Muscle of leg (tissue), 9 donors: ENCODE results near the gene ADIPOR1. TPM values are rescaled to one million over a fixed set of nuclear protein-coding genes. Genes with fewer than 3 reads are reported as not detected.

ENCODE experiments used
- polyA plus RNA-seq, 8 donors: library from polyadenylated mRNA; unstranded; fragments of 120-200 nt; gene quantifications; one replicate each; pipeline versions ENCODE4 v1.2.1 to v1.2.3, GENCODE V29; 2013; ENCODE audit warnings: inconsistent platforms in 1 of 8, low replicate concordance in 1 of 8; ENCODE audit not compliant: insufficient read length in 8 of 8, insufficient read depth in 1 of 8
- total RNA-seq: library from RNA; stranded (reverse); fragments of 120-200 nt; gene quantifications from one replicate; pipeline ENCODE4 v1.2.4, GENCODE V29; 2013

The ADIPOR1 gene
- total and polyA plus RNA-seq, 9 donors = 53.1 to 78.2 (median 69.6) TPM

Other genes with a start within 250 kb of the ADIPOR1 start
- 0.04 TPM for gene SYT2, start 247.9 kb downstream of the ADIPOR1 start, total RNA-seq
- under 1 TPM; 0.25 to 0.63 (median 0.35) TPM for gene SYT2, start 247.9 kb downstream of the ADIPOR1 start, polyA plus RNA-seq
- gene KDM5B, start 149.9 kb downstream of the ADIPOR1 start, total RNA-seq = 51.9 TPM
- 10 to 100 TPM; 34.9 to 55.7 (median 42.9) TPM for gene KDM5B, start 149.9 kb downstream of the ADIPOR1 start, polyA plus RNA-seq
- gene PCAT6, start 147.4 kb downstream of the ADIPOR1 start, total RNA-seq = 0.22 TPM
- gene PCAT6, start 147.4 kb downstream of the ADIPOR1 start, polyA plus RNA-seq = 1 to 10 TPM; 1.9 to 2.8 (median 2.3) TPM
- gene RABIF, start 69.2 kb downstream of the ADIPOR1 start, total RNA-seq = 4.3 TPM
- gene RABIF, start 69.2 kb downstream of the ADIPOR1 start, polyA plus RNA-seq = 1 to 10 TPM; 5.0 to 7.3 (median 6.2) TPM
- 19.9 TPM for gene KLHL12, start 31.1 kb downstream of the ADIPOR1 start, total RNA-seq
- gene KLHL12, start 31.1 kb downstream of the ADIPOR1 start, polyA plus RNA-seq = 10 to 100 TPM; 17.0 to 20.5 (median 19.5) TPM
- gene CYB5R1, start 8.9 kb upstream of the ADIPOR1 start, total RNA-seq = 81.3 TPM
- gene CYB5R1, start 8.9 kb upstream of the ADIPOR1 start, polyA plus RNA-seq = 100 to 1,000 TPM in 2 of 8 donors, 10 to 100 TPM in 6; 63.6 to 108 (median 90.5) TPM
- gene TMEM183A, start 49.1 kb upstream of the ADIPOR1 start, total RNA-seq = 42.9 TPM
- 10 to 100 TPM; 34.5 to 47.3 (median 40.2) TPM for gene TMEM183A, start 49.1 kb upstream of the ADIPOR1 start, polyA plus RNA-seq
- gene PPFIA4, start 68.2 kb upstream of the ADIPOR1 start, total RNA-seq = 22.4 TPM
- gene PPFIA4, start 68.2 kb upstream of the ADIPOR1 start, polyA plus RNA-seq = 10 to 100 TPM; 31.0 to 53.1 (median 36.9) TPM
- 480 TPM for gene MYOG, start 127.7 kb upstream of the ADIPOR1 start, total RNA-seq
- gene MYOG, start 127.7 kb upstream of the ADIPOR1 start, polyA plus RNA-seq = 100 to 1,000 TPM; 371 to 519 (median 438) TPM
- 2.0 TPM for gene ADORA1, start 169.4 kb upstream of the ADIPOR1 start, total RNA-seq
- gene ADORA1, start 169.4 kb upstream of the ADIPOR1 start, polyA plus RNA-seq = 1 to 10 TPM; 2.2 to 5.6 (median 4.7) TPM
- 109 TPM for gene MYBPH, start 217.5 kb upstream of the ADIPOR1 start, total RNA-seq
- 100 to 1,000 TPM; 207 to 554 (median 329) TPM for gene MYBPH, start 217.5 kb upstream of the ADIPOR1 start, polyA plus RNA-seq
- 0.13 TPM for gene CHI3L1, start 228.4 kb upstream of the ADIPOR1 start, total RNA-seq
- gene CHI3L1, start 228.4 kb upstream of the ADIPOR1 start, polyA plus RNA-seq = 1 to 10 TPM in 5 of 8 donors, under 1 TPM in 3; 0.59 to 2.1 (median 1.0) TPM